Esophagus squamous epithelium (tissue), 4 donors: Measurements from ENCODE around the gene PRICKLE3.

Experiments
- POLR2A ChIP-seq, 4 donors: fragments of 450-650 bp; IDR thresholded peaks; one replicate each; pipeline ENCODE4 v1.6.1; 2017; ENCODE audit warnings: antibody characterized with exemption in 4 of 4, mild to moderate bottlenecking in 4 of 4, moderate library complexity in 3 of 4
- TF ChIP-seq, protein P1 (sequence below), 6 experiments: fragments of 450-650 bp in 4 of 6; fragments of 200-600 bp in 2 of 6; sonication (generic) in 2 of 6; IDR thresholded peaks; one replicate each; pipeline ENCODE4 v1.5.1; 2016 to 2019; ENCODE audit warnings: antibody characterized with exemption in 6 of 6, mild to moderate bottlenecking in 4 of 6, moderate library complexity in 4 of 6

DNA sequence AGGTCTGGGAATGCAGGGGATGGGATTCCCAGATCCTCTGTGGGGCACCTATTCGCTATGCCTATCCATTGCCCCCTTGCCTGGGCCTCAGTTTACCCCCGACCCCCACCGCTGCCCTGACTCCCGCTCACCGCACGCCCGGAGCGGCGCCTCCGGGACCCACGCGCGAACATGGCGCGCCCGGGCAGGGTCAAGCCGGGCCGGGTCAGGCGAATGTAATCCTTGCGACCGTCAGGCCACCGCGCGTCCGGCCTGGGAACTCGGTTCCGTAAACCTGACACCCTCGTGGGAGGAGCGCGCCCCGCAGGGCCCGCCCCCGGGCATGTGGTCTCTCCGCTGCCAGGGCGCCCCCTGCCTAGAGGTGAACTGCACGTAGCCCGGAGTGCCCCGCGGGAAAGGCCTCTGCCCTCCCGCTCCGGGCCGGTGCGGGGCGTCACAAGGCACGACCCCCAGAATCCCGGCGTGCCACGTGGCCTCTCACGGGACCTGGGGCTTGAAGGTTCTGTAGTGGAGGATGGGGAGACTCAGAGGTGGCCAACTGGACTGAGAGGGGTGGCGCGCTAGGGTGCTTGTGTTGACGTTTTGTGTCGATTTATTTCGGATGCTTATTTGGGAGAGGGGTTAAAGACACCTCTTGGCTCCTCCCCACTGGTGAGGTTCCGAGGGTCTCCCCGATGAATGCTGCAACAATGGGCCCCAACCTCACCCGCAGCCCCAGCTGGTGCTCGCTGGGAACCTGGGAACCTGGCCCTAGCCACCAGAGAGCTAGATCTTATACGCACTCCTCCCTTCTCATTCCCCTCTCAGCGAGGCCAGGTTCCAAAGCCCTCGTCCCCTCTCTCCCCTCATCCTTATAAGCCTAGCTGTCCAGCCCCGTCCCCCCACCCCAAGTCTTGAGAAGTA, at the start of gene PRICKLE3:
- TF ChIP-seq, protein P1, sequence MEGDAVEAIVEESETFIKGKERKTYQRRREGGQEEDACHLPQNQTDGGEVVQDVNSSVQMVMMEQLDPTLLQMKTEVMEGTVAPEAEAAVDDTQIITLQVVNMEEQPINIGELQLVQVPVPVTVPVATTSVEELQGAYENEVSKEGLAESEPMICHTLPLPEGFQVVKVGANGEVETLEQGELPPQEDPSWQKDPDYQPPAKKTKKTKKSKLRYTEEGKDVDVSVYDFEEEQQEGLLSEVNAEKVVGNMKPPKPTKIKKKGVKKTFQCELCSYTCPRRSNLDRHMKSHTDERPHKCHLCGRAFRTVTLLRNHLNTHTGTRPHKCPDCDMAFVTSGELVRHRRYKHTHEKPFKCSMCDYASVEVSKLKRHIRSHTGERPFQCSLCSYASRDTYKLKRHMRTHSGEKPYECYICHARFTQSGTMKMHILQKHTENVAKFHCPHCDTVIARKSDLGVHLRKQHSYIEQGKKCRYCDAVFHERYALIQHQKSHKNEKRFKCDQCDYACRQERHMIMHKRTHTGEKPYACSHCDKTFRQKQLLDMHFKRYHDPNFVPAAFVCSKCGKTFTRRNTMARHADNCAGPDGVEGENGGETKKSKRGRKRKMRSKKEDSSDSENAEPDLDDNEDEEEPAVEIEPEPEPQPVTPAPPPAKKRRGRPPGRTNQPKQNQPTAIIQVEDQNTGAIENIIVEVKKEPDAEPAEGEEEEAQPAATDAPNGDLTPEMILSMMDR (IDR thresholded peaks at IDR 0.05) = peak; percentile 14 to 54 (median 28)
- TF ChIP-seq POLR2A (IDR thresholded peaks at IDR 0.05) = peak in 2 of 4 donors; percentile 17 to 84
